Neuronal stem cell (in vitro differentiated cells): ENCODE results near the gene DCPS.
A peak's percentile ranks its signal among the peaks of the same experiment; 100 is the strongest.

Source experiments
- DNase-seq: peaks from one replicate; pipeline ENCODE4 v3.0.0-alpha.2; 2013; ENCODE audit warnings: low spot score
- H2AFZ ChIP-seq: one replicate; pipeline ENCODE4 v1.6.1; 2013; ENCODE audit warnings: mild to moderate bottlenecking, low read length, inconsistent platforms
- H2AK5ac ChIP-seq: 2 replicates; pipeline ENCODE4 v1.6.1; 2013; ENCODE audit warnings: low read depth, mild to moderate bottlenecking, inconsistent platforms, low read length, moderate library complexity, mixed read lengths
- H2BK120ac ChIP-seq: 2 replicates; pipeline ENCODE4 v1.6.1; 2013; ENCODE audit warnings: low read depth, mild to moderate bottlenecking, inconsistent platforms, low read length, moderate library complexity, mixed read lengths
- H2BK12ac ChIP-seq: one replicate; pipeline ENCODE4 v1.6.1; 2013; ENCODE audit warnings: low read length, inconsistent platforms
- H2BK15ac ChIP-seq: 2 replicates; pipeline ENCODE4 v1.6.1; 2013; ENCODE audit warnings: mild to moderate bottlenecking, low read length, inconsistent platforms, mixed read lengths
- H2BK5ac ChIP-seq: one replicate; pipeline ENCODE4 v1.6.1; 2013; ENCODE audit warnings: inconsistent platforms, mild to moderate bottlenecking, low read length, moderate library complexity
- H3K14ac ChIP-seq: one replicate; pipeline ENCODE4 v1.6.1; 2013; ENCODE audit warnings: low read length, inconsistent platforms
- H3K18ac ChIP-seq: 2 replicates; pipeline ENCODE4 v1.6.1; 2013; ENCODE audit warnings: low read length, inconsistent platforms
- H3K23ac ChIP-seq: 2 replicates; pipeline ENCODE4 v1.6.1; 2013; ENCODE audit warnings: low read depth, mild to moderate bottlenecking, mixed read lengths, low read length, inconsistent platforms; ENCODE audit not compliant: poor library complexity
- H3K27ac ChIP-seq: replicated peaks from 3 replicates; pipeline ENCODE4 v1.5.1; 2013; ENCODE audit warnings: low read length, inconsistent platforms
- H3K27me3 ChIP-seq, 3 experiments: 2 replicates each; pipeline ENCODE4 v1.6.1; 2013; ENCODE audit warnings: low read length in 3 of 3, mild to moderate bottlenecking in 2 of 3, inconsistent platforms in 1 of 3, low read depth in 1 of 3, mixed read lengths in 1 of 3, moderate library complexity in 1 of 3; ENCODE audit not compliant: control insufficient read depth in 3 of 3, insufficient read depth in 3 of 3
- H3K36me3 ChIP-seq, 2 donors: replicated peaks in 1 of 2; 2 replicates each; pipeline ENCODE4 v1.6.1; 2013; ENCODE audit warnings: low read length in 2 of 2; ENCODE audit not compliant: control insufficient read depth in 2 of 2, insufficient read depth in 2 of 2
- H3K4ac ChIP-seq: 2 replicates; pipeline ENCODE4 v1.6.1; 2013; ENCODE audit warnings: inconsistent platforms, mild to moderate bottlenecking, low read length, moderate library complexity
- H3K4me1 ChIP-seq, 2 donors: 1 replicate in 1 of 2; 2 replicates in 1 of 2; pipeline ENCODE4 v1.6.1; 2013; ENCODE audit warnings: low read length in 2 of 2, low read depth in 1 of 2; ENCODE audit not compliant: control insufficient read depth in 2 of 2, insufficient read depth in 1 of 2
- H3K4me2 ChIP-seq: one replicate; pipeline ENCODE4 v1.6.1; 2013; ENCODE audit warnings: mild to moderate bottlenecking, low read length, inconsistent platforms; ENCODE audit not compliant: insufficient read depth, poor library complexity, severe bottlenecking
- H3K4me3 ChIP-seq, 2 donors: 2 replicates each; pipeline ENCODE4 v1.5.1; 2013; ENCODE audit warnings: low read length in 2 of 2, mild to moderate bottlenecking in 2 of 2, inconsistent platforms in 1 of 2, moderate library complexity in 1 of 2
- H3K79me1 ChIP-seq: one replicate; pipeline ENCODE4 v1.6.1; 2013; ENCODE audit warnings: low read depth, mild to moderate bottlenecking, inconsistent platforms, low read length, moderate library complexity
- H3K9ac ChIP-seq: one replicate; pipeline ENCODE4 v1.6.1; 2013; ENCODE audit warnings: mild to moderate bottlenecking, low read depth, low read length, inconsistent platforms; ENCODE audit not compliant: poor library complexity
- H3K9me3 ChIP-seq, 2 donors: replicated peaks in 1 of 2; 2 replicates each; pipeline versions ENCODE3 to v1.6.1; 2013; ENCODE audit warnings: low read length in 2 of 2, mild to moderate bottlenecking in 2 of 2, inconsistent platforms in 1 of 2, low read depth in 1 of 2, mixed read lengths in 1 of 2, moderate library complexity in 1 of 2; ENCODE audit not compliant: control insufficient read depth in 2 of 2, insufficient read depth in 1 of 2
- H4K8ac ChIP-seq: one replicate; pipeline ENCODE4 v1.6.1; 2013; ENCODE audit warnings: low read depth, mild to moderate bottlenecking, inconsistent platforms, low read length, moderate library complexity
- H4K91ac ChIP-seq: one replicate; pipeline ENCODE4 v1.6.1; 2013; ENCODE audit warnings: low read length, low read depth, mild to moderate bottlenecking, inconsistent platforms; ENCODE audit not compliant: poor library complexity
- WGBS, 2 donors: extraction: QIAGEN DNeasy Blood & Tissue Kit; methylation state at CpG; one replicate each; pipeline ENCODE4 v1.1.7; 2013; ENCODE audit warnings: missing lambda C conversion rate in 2 of 2, mixed read lengths in 1 of 2; ENCODE audit not compliant: insufficient read length in 2 of 2, insufficient replicate concordance in 1 of 2; ENCODE audit errors: extremely low coverage in 2 of 2; 5-methylcytosine and 5-hydroxymethylcytosine counted together

The DCPS gene

DNA sequence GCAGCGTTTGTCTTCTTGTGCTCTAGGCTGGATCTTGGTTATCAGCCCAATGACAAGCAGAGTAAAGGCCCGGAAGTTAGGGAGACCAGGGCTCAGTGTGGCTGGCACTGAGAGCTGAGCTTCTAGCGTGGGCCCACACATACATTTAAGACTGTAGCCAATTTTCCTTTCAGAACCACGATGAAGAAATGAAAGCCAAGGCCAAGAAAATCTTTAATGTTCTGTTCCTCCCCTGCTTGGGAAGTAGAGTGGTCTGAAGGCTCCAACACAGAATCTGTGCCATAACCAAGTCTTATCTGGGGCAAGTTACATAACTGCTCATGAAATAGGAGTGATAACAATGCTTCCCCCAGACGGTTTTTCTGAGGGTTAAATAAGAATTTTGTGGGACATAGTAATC lies 47.0 kb downstream of the DCPS start:
- no peak overlapping the region for H3K23ac ChIP-seq
- peaks cover 7% of the 10 kb centered on the region for H3K79me1 ChIP-seq
- H3K4ac ChIP-seq: no peak overlapping the region
- H3K36me3 ChIP-seq: peaks cover 4 to 67% of the 10 kb centered on the region in 2 donors
- peak overlapping the region in 1 of 2 donors; percentile 28 for H3K4me3 ChIP-seq
- H3K14ac ChIP-seq: no peak overlapping the region
- no peak overlapping the region for H4K91ac ChIP-seq
- no peak overlapping the region for H3K27ac ChIP-seq
- no peaks in the 10 kb centered on the region for H3K27me3 ChIP-seq
- H2BK15ac ChIP-seq: no peak overlapping the region
- H2BK12ac ChIP-seq: no peak overlapping the region
- H2BK120ac ChIP-seq: no peak overlapping the region
- peaks cover 0 to 2% of the 10 kb centered on the region in 2 donors for H3K9me3 ChIP-seq
- no peak overlapping the region for H2AK5ac ChIP-seq
- H3K9ac ChIP-seq: no peak overlapping the region
- H3K4me2 ChIP-seq: no peak overlapping the region
- peaks cover 4 to 12% of the 10 kb centered on the region in 2 donors for H3K4me1 ChIP-seq
- H4K8ac ChIP-seq: no peak overlapping the region
- DNase-seq: no peak
- WGBS, 2 donors: no CpG with 5 or more reads among the region's 5 CpGs
- no peak overlapping the region for H2AFZ ChIP-seq
- no peak overlapping the region for H2BK5ac ChIP-seq
- H3K18ac ChIP-seq: no peak overlapping the region

GRCh38 chr11:126352163-126352562 lies 48.3 kb downstream of the DCPS start:
- Histone ChIP-seq H2BK5ac (no peak overlapping the region), H3K4me1 (peaks cover 11 to 18% of the 10 kb centered on the region in 2 donors), H3K79me1 (peaks cover 14% of the 10 kb centered on the region), H3K18ac (no peak overlapping the region), H4K91ac (no peak overlapping the region), H3K14ac (no peak overlapping the region), H4K8ac (no peak overlapping the region), H2BK120ac (no peak overlapping the region), H3K23ac (no peak overlapping the region), H3K9me3 (peaks cover 0 to 2% of the 10 kb centered on the region in 2 donors), H2AFZ (no peak overlapping the region), H3K4ac (no peak overlapping the region), H3K36me3 (peaks cover 4 to 57% of the 10 kb centered on the region in 2 donors), H3K27me3 (no peaks in the 10 kb centered on the region), H3K4me2 (no peak overlapping the region), H2AK5ac (no peak overlapping the region), H3K4me3 (no peak overlapping the region), H2BK12ac (no peak overlapping the region), H2BK15ac (no peak overlapping the region), H3K27ac (no peak overlapping the region), H3K9ac (no peak overlapping the region)
- no CpG with 5 or more reads among the region's 3 CpGs for WGBS, 2 donors
- DNase-seq: no peak

- Histone ChIP-seq H2BK12ac (no peak overlapping the region), H2AFZ (no peak overlapping the region), H3K4me3 (no peak overlapping the region), H2BK15ac (no peak overlapping the region), H2AK5ac (no peak overlapping the region), H4K8ac (no peak overlapping the region), H2BK120ac (no peak overlapping the region), H2BK5ac (no peak overlapping the region), H3K23ac (no peak overlapping the region), H3K9ac (no peak overlapping the region), H3K14ac (no peak overlapping the region), H3K9me3 (peaks cover 0 to 2% of the 10 kb centered on the region in 2 donors), H3K4me2 (peak overlapping the region; percentile 15), H4K91ac (no peak overlapping the region), H3K27me3 (no peaks in the 10 kb centered on the region), H3K4me1 (peaks cover 12 to 18% of the 10 kb centered on the region in 2 donors), H3K27ac (no peak overlapping the region), H3K79me1 (peaks cover 15% of the 10 kb centered on the region), H3K18ac (no peak overlapping the region), H3K4ac (no peak overlapping the region), H3K36me3 (peaks cover 4 to 49% of the 10 kb centered on the region in 2 donors)
- WGBS, 2 donors: 100% methylated on average over 1 of the region's 4 CpGs; no CpG with 5 or more reads in 1 of the 2 donors
- DNase-seq: no peak
Observed at GRCh38 chr11:126352934-126353801, 49.3 kb downstream of the DCPS start.

GRCh38 chr11:126354631-126355323 lies 50.9 kb downstream of the DCPS start:
- peak overlapping the region; percentile 89 for H2AFZ ChIP-seq
- peak overlapping the region; percentile 98 for H3K18ac ChIP-seq
- peak overlapping the region; percentile 79 for H3K4me2 ChIP-seq
- peak overlapping the region; percentile 48 for H2AK5ac ChIP-seq
- peak overlapping the region; percentile 97 for H3K9ac ChIP-seq
- H3K4me3 ChIP-seq: peak overlapping the region; percentile 80 to 86
- no peak overlapping the region for H2BK12ac ChIP-seq
- no peak overlapping the region for H4K91ac ChIP-seq
- H2BK15ac ChIP-seq: peak overlapping the region; percentile 95
- H3K27ac ChIP-seq: peak overlapping the region; percentile 12
- peaks cover 0 to 2% of the 10 kb centered on the region in 2 donors for H3K9me3 ChIP-seq
- WGBS, 2 donors: no CpG with 5 or more reads among the region's 15 CpGs
- no peak for DNase-seq
- H3K14ac ChIP-seq: peak overlapping the region; percentile 72
- no peaks in the 10 kb centered on the region for H3K27me3 ChIP-seq
- no peak overlapping the region for H3K4ac ChIP-seq
- H3K36me3 ChIP-seq: peaks cover 4 to 37% of the 10 kb centered on the region in 2 donors
- no peak overlapping the region for H4K8ac ChIP-seq
- H2BK5ac ChIP-seq: peak overlapping the region; percentile 56
- peak overlapping the region; percentile 21 for H2BK120ac ChIP-seq
- H3K23ac ChIP-seq: peak overlapping the region; percentile 52
- H3K79me1 ChIP-seq: peaks cover 16% of the 10 kb centered on the region
- peaks cover 12 to 18% of the 10 kb centered on the region in 2 donors for H3K4me1 ChIP-seq
